GM18517 (cell line): ENCODE measurements around the gene MCM9.
A peak's percentile ranks its signal among the peaks of the same experiment; 100 is the strongest.

Experiments used
- ATAC-seq: cut with Tn5 transposase; IDR thresholded peaks from one replicate; pipeline ENCODE4 v1.9.1; 2021; ENCODE audit warnings: mild to moderate bottlenecking, moderate library complexity; ENCODE audit not compliant: unreplicated experiment

MCM9 gene

DNA sequence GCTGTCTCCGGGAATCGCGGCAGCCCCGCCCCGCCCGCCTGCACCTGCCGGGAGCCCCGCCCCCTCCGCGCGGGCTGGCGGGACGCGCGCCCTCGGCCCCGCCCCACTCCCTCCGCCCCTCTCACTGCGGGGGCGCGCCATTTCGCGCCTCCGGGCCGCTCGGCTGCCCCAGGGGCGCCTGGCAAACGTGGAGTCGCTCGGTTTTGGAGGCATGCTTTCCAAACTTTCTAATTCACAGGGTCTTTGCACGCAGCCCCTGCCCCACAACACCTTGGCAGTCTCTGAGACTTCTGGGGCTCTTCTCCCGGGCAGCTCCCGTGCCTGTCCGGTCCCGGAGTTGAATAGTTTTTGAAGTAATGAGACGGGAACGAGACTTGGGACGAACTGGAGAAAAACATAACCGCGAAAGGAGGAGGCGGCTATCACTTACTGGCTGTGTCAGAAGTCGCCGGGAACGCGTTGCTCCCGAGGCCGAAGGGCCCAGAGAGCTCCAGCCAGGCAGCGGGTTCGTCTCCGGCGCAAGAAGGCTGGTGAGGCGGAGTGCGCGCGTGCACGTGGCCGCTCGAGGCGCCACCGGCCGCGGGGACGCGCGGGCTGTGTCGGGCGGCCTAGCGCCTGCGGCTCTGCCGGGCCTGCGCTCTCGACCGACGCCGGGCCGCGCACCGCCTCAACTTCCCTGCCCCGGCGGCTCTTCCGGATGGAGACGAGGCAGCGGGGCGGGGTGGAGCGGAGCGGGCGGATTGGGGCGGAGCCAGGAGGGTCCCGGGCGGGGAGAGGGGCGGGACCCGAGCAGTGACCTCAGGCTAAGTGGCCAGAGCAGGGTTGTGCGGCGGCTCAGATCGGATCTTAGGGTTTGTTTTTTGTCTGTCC, at the start of gene MCM9:
Gene MCM9 (minus strand): TSS at position 699 of the 870 bp plus-strand sequence. CDS start 3,436 bp downstream, outside the sequence.
- ATAC-seq, result peak; percentile 87

DNA sequence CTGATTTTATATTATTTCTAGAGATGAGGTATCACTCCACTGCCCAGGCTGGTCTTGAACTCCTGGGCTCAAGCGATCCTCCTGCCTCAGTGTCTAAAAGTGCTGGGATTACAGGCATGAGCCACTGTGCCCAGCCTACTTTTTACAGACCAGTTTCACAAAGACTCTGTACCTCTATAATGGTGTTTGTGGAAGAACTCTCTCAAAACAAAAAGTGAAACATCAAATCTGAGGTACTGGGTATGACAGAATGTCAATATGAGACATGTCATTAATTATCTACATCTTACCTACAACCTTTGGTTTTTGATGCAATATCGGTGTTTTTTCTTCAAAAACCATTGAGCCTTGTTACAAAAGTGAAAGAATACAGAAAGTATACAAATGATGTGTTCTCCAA, 49.4 kb upstream of the MCM9 start:
- ATAC-seq, result no peak

DNA sequence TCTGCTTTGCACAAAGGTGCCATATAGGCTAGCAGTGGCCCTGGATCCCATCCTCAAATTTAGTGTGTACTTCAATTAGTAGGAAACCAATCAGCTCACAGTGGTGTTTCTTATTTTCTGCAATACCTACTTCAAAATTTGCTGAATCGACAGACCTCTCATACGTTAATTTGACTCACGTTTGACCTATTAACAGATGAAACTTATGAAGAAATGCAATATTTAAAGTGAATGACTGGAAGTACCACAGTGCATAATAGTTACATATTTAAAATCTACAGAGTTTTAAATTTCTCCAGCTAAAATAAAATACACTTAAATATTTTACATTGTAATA, 47.6 kb upstream of the MCM9 start:
- ATAC-seq, result no peak

DNA sequence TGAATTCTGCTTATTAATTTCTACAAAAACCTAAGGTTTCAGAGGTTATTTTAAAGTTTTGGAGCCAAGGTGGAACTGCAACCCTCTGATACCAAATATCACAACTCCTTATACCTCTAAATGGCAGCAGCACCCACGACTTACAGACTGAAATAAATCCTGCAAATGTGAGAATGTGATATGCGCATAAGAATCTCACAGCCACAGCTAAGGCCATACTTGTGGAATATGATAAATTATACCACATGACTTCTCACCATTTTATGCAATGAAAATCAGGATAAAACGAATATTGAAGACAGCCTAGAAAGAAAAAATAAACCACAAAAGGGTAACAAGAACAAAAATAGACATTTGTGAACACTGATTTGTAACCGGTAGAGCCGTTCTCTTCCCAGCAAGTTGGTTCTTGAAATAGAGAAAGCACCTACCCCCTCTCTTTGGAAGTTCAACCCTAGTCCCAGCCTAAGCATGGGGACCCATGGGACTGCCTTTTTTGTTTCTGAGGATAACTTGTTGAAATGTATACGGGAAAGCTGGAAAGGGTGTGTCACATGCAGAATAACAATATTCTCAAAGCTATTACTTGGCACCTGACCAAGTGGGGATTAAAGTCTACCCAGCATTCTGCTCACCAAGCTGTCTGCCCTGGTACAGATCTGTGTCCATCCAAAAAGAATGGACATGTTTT, 47.1 kb upstream of the MCM9 start:
- no peak for ATAC-seq

DNA sequence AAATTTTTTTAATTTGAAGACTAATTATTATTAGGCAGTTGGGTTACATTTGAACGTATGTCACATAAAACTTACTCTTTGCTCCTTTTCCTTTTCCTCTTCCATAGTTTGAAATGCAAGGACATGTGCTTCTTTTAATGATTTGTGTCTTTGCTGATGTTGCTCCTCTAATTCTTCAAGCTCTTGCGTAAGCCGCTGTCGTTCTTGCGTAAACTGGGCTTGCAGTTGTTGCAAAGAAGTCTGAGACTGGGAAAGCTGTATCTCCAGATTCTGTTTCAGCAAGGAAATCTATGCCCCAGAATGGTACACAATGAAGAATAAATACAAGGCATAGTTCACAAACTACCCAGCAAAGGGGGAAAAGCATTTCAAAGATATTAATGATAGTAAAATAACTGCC, 45.1 kb upstream of the MCM9 start:
- ATAC-seq, result no peak

DNA sequence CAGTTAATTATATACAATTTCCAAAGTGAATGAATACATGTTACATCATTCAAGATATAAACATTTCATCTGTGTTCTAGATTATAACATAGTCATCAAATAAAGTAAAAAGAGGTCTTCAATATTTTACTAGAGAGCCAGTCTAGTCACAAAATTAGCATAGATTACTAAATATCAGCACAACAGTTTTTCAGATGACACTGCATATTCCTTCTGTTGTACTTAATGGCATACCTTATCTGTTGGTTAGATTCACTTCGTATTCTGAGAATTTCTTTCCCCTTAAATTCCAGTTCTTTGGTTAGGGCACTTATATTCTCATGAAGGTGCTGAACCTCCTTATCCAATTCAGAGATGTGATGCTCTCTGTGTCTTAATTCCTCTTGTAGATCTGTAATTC, 39.8 kb upstream of the MCM9 start:
- ATAC-seq, result no peak

DNA sequence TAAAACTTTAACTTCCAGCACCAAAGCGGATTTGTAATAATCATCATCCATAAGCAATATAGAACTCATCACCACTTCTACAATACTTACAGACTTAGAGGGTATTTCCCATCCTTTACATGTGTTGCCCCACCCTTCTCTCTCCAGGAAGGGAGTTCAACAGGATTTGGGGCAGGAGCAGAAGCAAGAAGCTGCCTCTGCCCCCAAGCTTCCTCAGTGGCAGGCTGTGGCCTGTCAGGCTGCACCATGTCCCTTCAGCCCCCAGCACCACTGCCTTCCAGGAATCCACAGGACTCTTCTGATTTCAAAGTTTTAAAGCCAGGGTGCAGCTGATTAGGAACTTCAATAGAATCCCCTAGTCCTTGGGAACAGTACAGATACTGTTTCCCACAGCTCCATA, 36.7 kb upstream of the MCM9 start:
- no peak for ATAC-seq

DNA sequence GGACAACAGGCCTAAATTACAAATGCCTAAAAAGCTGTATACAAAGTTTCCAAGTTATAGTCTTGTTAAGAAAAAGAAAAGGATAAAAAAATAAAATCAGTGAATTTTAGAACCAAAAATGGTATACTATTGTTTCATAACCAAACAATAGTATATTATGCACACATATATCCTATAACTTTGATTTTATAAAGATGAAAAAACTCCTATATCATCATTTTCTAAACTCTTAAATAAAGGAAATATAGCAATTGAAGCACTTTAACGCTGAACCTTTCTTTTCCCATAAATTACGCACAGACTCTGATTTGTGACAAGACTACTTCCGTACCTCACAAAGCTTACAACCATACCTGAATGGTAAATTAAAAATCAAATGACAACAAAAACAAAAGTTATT, 35.9 kb upstream of the MCM9 start:
- no peak for ATAC-seq

DNA sequence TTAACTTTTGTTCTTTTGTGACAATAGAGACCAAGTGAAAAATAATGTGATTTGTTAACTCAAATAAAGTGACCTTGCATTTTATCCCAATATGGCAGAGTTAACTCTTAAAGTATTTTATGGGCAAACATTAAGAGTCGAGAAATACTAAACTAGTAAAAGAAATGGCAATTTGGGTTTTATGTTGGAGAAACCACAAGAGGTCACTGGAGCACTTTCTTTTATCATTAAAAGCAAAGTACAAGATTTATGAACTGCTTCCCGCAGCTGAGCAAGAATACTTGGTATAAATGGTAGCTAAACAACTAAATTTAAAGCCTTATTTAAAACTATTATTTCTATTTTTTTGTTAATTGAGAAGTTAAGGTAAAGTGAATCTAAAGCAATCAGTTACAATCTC, 33.5 kb upstream of the MCM9 start:
- ATAC-seq, result no peak

DNA sequence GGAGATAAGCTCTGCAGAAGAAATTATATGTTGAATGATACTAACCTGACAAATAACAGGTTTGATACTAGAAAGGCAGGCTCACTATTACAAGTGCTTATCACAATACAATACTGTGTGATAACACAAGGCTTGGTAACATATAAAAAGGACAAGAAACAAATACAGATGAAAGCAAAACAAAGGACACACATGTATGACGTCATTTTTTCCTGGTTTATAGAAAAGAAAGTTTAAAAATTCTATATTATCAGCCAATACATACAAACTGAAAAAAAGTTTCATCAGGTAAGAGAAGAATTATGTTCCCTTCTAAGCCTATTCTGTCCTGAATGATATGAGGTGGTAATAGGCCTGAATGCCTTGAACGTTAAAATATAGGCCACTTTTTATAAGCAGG, 32.3 kb upstream of the MCM9 start:
- no peak for ATAC-seq

DNA sequence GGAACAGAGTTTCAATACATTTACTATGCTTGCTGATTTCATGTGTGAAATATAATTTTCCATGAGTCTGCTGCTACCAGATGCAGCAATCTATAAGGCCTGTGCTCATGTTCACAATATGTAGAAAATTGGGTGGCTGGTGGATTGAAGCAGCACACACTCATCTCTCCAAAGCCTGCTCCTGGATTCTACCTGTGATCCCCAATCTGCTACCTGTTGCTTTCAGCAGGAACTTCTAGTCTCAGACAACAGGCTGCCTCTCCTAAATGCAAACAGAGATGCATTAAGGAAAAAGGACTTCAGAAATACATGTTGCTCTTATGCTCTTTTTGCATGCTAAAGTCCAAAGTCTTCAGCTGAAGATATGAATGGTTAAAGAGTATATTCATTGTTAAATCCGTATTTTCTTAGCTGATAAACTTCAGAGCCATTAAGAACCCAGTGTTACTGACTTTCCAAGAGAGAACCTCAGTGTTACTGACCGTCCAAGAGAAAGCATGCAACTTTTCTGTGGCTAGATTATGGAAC, 30.9 kb upstream of the MCM9 start:
- ATAC-seq, result no peak

DNA sequence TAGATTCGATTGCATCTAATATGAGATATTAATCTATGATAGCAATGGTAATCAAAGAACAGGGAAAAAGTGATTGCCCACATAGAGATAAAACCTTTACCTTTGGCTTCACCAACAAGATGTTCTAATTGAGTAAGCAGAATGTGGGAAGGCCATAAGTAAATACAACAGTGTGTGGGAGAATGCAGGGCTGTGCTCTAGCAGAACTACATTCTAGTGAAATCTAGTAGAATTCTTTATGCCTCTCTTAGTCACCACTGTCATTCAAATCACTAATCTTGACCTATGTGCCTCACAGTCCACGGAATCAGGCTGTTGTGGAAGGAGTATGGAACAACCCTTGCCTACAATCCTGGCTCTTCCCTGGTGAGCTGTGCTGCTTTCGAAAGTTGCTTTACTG, 30.4 kb upstream of the MCM9 start:
- ATAC-seq, result no peak

DNA sequence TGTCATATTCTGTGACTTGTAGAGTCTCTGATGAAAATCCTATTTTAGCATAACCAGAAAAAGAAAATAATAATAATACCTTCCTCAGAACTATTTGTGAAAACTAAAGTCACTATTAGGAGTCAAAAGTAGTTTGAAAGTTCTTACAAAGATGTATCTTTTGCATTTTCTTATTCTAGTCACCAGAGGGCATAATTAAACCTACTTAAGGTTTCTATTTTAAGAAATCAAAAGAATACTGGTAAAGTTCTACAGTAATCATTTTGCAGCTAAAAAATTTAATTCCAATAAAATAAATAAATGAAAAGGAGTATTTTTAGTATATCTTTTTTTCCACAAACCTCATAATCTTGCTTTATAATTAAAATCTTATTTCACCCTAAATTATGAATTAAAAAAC, 28.0 kb upstream of the MCM9 start:
- ATAC-seq, result no peak

DNA sequence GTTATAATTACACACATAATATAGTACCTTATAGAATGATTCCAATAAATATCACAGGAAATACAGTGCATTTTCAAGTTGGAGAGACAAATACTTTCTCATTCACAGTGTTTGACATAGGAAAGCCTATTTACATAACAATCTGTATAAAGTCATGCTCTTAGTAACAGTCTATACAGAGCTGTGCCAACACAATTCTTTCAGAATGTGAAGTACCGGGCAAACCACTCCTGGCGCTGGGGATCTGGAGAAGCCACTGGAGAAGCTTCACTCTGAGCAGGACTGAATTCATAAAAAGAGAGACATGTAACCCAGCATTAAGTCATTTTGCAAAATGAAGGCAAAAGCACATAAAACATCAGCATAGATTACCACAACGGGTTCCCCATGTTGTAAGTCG, 24.9 kb upstream of the MCM9 start:
- no peak for ATAC-seq

DNA sequence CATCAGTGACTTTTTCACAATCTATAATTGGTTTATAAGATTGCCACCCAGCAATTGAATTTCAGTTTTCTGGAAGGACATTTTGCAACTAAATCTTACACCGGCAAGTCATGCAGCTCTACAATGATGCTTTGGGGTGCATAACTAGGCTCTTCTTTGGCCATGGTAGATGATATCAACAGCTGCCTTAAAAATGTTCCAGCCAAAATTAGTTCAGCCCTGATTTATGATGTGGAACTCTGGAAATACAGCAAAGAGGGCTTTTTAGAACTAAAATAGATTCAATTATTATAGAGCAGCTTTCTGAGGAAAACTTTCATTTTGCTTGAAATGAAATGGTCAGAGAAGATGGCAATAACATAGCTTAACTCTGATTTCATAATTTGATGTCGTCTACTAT, 18.4 kb upstream of the MCM9 start:
- ATAC-seq, result no peak

DNA sequence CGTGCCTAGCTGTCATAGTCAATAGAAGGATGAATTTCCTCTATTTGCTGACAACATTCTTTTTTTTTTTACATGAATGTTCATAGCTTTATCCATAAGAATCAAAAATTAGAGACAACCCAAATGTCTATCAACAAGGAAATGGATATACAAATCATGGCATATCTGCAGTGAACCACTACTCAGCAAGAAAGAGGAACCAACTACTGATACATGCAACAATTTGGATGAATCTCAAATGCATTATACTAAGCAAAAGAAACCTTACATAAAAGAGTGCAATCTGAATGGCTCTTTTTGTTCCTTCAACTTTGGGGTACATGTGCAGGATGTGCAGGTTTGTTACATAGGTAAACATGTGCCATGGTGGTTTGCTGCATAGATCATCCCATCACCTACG, 17.7 kb upstream of the MCM9 start:
- ATAC-seq, result no peak

DNA sequence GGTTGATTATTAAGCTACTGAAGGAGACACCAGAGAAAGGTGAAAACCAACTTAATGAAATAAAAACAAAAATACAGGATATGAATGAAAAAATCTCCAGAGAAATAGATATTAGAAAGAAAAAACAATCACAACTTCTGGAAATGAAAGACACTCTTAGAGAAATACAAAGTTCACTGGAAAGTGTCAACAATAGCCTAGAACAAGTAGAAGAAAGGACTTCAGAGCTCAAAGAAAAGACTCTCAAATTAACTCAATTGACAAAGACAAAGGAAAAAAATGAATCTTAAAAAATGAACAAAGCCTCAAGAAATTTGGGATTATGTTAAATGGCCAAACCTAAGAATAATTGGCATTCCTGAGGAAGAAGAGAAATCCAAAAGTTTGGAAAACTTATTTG, 10.3 kb upstream of the MCM9 start:
- ATAC-seq, result no peak

DNA sequence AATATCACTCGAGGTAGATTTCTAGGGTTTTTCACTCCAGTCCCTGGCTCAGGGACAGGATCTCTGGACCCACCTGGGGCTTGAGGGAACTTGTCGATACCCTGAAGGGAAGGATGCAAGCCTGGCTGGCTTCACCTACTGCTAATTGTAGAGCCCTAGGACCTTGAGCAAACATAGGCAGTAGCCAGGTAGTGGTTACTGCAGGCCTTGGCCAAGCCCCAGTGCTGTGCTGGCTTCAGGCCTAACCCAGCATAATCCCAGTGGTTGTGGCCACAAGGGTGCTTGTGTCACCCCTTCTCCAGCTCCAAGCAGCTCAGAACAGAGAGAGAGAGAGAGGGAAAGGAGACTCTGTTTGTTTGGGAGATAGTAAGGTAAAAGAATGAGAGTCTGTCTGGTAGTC, 5.8 kb upstream of the MCM9 start:
- ATAC-seq, result no peak

DNA sequence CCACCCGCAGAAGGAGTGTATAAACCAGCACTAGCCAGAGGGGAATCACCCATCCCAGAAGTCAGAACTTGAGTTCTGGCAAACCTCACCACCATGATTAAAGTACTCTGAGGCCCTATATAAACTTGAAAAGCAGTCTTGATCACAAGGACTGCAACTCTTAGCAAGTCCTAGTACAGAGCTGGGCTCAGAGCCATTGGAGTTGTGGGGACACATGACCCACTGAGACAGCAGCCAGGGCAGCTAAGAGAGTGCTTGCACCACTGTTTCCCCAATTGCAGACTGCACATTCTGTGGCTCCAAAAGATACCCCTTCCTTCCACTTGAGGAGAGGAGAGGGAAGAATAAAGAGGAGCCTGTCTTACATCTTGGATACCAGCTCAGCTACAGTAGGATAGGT, 4.7 kb upstream of the MCM9 start:
- no peak for ATAC-seq

DNA sequence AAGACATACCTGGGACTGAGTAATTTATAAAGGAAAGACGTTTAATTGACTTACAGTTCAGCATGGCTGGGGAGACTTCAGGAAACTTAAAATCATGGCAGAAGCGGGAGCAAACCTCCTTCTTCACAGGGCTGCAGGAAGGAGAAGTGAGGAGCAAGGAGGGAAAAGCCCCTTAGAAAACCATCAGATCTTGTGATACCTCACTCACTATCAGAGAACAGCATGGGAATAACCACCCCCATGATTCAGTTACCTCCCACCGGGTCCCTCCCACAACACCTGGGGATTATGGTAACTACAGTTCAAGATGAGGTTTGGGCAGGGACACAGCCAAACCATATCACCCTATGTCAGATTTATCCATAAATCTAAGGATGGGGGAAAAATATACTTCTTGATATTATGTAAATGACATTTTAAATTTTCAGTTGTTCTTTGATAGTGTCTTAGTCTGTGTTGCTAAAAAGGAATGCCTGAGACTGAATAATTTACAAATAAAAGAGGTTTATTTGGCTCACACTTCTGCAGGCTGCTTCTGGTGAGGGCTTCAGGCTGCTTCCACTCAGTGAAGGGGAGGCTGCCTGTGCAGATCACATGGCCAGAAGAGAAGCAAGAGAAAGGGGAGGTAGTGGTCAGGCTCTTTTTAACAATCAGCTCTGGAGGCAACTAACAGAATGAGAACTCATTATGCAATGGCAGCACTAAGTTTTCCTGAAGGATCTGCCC, 1.2 kb upstream of the MCM9 start:
- no peak for ATAC-seq

DNA sequence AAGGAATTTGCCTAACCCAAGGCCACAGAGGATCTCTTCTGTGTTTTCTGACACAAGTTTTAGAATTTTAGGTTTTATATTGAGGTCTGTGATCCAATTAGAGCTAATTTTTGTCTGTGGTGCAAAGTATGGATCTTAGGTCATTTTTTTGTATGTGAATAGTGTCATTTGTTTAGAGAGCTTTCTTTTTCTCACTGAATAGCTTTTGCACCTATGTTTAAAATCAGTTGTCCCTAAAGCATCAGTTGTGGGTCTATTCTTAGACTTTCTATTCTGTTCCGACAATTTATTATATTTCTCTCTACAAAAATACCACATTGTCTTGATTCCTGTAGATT, 341 bp upstream of the MCM9 start:
- ATAC-seq, result peak; percentile 24
